ENCODE measurements around the gene ATXN10. TPM values are rescaled to one million over a fixed set of nuclear protein-coding genes. Genes with fewer than 3 reads are reported as not detected.

Gene ATXN10
- total and polyA plus RNA-seq, 2 of the 8 experiments (the other 6 are each of a cell fraction or from before 2014, with no cell fraction given) = 134 to 210 TPM

- H3K27me3 ChIP-seq (replicated peaks in 1 of 4; ENCODE audit: control insufficient read depth in 3 of 4, extremely low read depth in 1 of 4, insufficient read depth in 3 of 4, low read length in 3 of 4) = peaks cover 0 to 19% (median 17%) of the 10 kb centered on the region in 4 experiments; a peak in 6 of 7 replicates
- no peak overlapping the region for H3K4ac ChIP-seq (replicated peaks; ENCODE audit: insufficient read length, low read depth, low read length)
- H4K20me1 ChIP-seq (replicated peaks in 1 of 2; ENCODE audit: control insufficient read depth in 1 of 2, insufficient read depth in 2 of 2, low read length in 2 of 2) = peaks cover 2 to 7% of the 10 kb centered on the region in 2 experiments
- H3K79me2 ChIP-seq (ENCODE audit: control insufficient read depth in 1 of 2, insufficient read depth in 2 of 2, low read length in 2 of 2) = no peaks in the 10 kb centered on the region
- no peak overlapping the region for H4K91ac ChIP-seq (replicated peaks; ENCODE audit: insufficient read length, low read length)
- 87% methylated on average over 14 of the region's 16 CpGs; no CpG with 5 or more reads in 1 of the 2 experiments for WGBS, 2 experiments (ENCODE audit: extremely low coverage in 1 of 2, insufficient coverage in 1 of 2, insufficient read length in 1 of 2, insufficient replicate concordance in 2 of 2, low coverage in 1 of 2, low lambda C conversion rate in 2 of 2, missing lambda C conversion rate in 1 of 2)
- H2BK20ac ChIP-seq (ENCODE audit: low read length) = no peak overlapping the region
- no peaks in the 10 kb centered on the region for H3K36me3 ChIP-seq (ENCODE audit: control insufficient read depth in 2 of 4, insufficient read depth in 4 of 4, low read length in 3 of 4)
- FAIRE-seq (no peak), DNase-seq (ENCODE audit: low read depth in 1 of 2, low spot score in 2 of 2) (no peak)
- H3K4me2 ChIP-seq (ENCODE audit: insufficient read depth in 1 of 2, low read depth in 2 of 2, low read length in 2 of 2) = no peak overlapping the region
- no peak overlapping the region for H2BK15ac ChIP-seq (ENCODE audit: low read length)
- H2AK5ac ChIP-seq (ENCODE audit: low read depth, low read length) = no peak overlapping the region
- no peaks in the 10 kb centered on the region for H3K79me1 ChIP-seq (ENCODE audit: low read depth, low read length)
- no peak overlapping the region for H3K23ac ChIP-seq (ENCODE audit: insufficient read length)
- H3K4me3 ChIP-seq (ENCODE audit: extremely low read depth in 1 of 4, insufficient read depth in 2 of 4, low read depth in 3 of 4, low read length in 4 of 4) = no peak overlapping the region
- no peak overlapping the region for H3K9ac ChIP-seq (replicated peaks in 1 of 4; ENCODE audit: extremely low read depth in 1 of 4, low read depth in 3 of 4, low read length in 3 of 4)
- H3K23me2 ChIP-seq (ENCODE audit: low read depth, low read length) = no peaks in the 10 kb centered on the region
- H4K8ac ChIP-seq (ENCODE audit: extremely low read depth, insufficient read depth, low read length) = peak overlapping the region; percentile 40; the same call in 1 of the 2 replicates
- no peak overlapping the region for H3K18ac ChIP-seq (ENCODE audit: extremely low read depth, low read length)
- no peak overlapping the region for H3K14ac ChIP-seq (ENCODE audit: insufficient read length)
- H2BK120ac ChIP-seq (replicated peaks; ENCODE audit: low read depth, low read length) = no peak overlapping the region
- H2BK5ac ChIP-seq (ENCODE audit: low read depth, low read length) = no peak overlapping the region
- H2BK12ac ChIP-seq (ENCODE audit: low read depth, low read length) = no peak overlapping the region
- H4K5ac ChIP-seq (ENCODE audit: insufficient read length, low read depth, low read length) = no peak overlapping the region
- POLR2A ChIA-PET (ENCODE audit: partially characterized antibody) = no interaction called here
- H3K56ac ChIP-seq (replicated peaks; ENCODE audit: insufficient read length, low read depth, low read length) = no peak overlapping the region
- no peaks in the 10 kb centered on the region for H3K9me3 ChIP-seq (ENCODE audit: insufficient read depth in 2 of 2, low read depth in 1 of 2, low read length in 1 of 2)
- no peak overlapping the region for H3K27ac ChIP-seq (ENCODE audit: low read depth, low read length)
- H2AFZ ChIP-seq (ENCODE audit: low read length) = no peak overlapping the region
- CTCF ChIA-PET (ENCODE audit: partially characterized antibody) = interaction anchor here (0.6 to 1.1 kb wide), 2 partner anchors 22 to 84 kb away, joined by 3 read pairs; no protein-coding TSS in a partner anchor
- peaks cover 0 to 11% (median 9%) of the 10 kb centered on the region in 4 experiments; a peak in 5 of 7 replicates for H3K4me1 ChIP-seq (replicated peaks in 1 of 4; ENCODE audit: control insufficient read depth in 3 of 4, insufficient read depth in 4 of 4, low read length in 3 of 4)
- TF ChIP-seq RNF2 (IDR thresholded peaks at IDR 0.05; ENCODE audit: borderline replicate concordance, low read depth, low read length, missing control alignments, poor library complexity, severe bottlenecking) = no peak
- no peak for TF ChIP-seq SIRT6 (IDR thresholded peaks at IDR 0.05; ENCODE audit: low read length)
- no peak for TF ChIP-seq SIX5 (IDR thresholded peaks at IDR 0.05; ENCODE audit: low read depth, low read length)
- no peak for TF ChIP-seq TEAD4 (IDR thresholded peaks at IDR 0.05; ENCODE audit: low read depth, low read length)
Measured at GRCh38 chr22:45885171-45885840, 213.7 kb downstream of the ATXN10 start.

Measured in H1 (cell line).